ENCODE measurements around the gene AK5. TPM values are rescaled to one million over a fixed set of nuclear protein-coding genes. Genes with fewer than 3 reads are reported as not detected.

AK5 gene
- total and polyA plus RNA-seq, 4 donors: 14.7 to 76.0 (median 58.4) TPM

DNA sequence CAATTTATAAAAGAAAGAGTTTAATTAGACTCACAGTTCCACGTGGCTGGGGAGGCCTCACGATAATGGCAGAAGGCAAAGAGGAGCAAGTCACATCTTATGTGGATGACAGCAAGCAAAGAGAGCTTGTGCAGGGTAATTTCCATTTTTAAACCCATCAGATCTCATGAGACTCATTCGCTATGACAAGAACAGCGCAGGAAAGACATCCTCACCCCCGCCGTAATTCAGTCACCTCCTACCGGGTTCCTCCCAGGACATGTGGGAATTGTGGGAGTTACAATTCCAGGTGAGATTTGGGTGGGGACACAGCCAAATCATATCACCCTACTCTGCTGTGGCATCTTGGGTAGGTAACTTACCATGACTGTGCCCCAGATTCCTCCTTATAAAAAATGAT is 79.8 kb downstream of the AK5 start:
- no peaks in the 10 kb centered on the region for H3K9me3 ChIP-seq (ENCODE audit: control insufficient read depth, insufficient read depth, low read length)
- H3K27me3 ChIP-seq (ENCODE audit: control insufficient read depth, insufficient read depth, low read length): no peaks in the 10 kb centered on the region
- no peaks in the 10 kb centered on the region for H3K36me3 ChIP-seq (ENCODE audit: control insufficient read depth, insufficient read depth, low read length)
- no peak overlapping the region for H3K4me3 ChIP-seq (ENCODE audit: low read depth, low read length)
- WGBS (ENCODE audit: insufficient coverage): no CpG with 5 or more reads among the region's 7 CpGs
- no peak overlapping the region for H3K27ac ChIP-seq (ENCODE audit: low read depth, low read length)
- no peak for DNase-seq (ENCODE audit: low read depth in 4 of 6, low spot score in 6 of 6)
- no peaks in the 10 kb centered on the region for H3K4me1 ChIP-seq (ENCODE audit: control insufficient read depth, insufficient read depth, low read length)

DNA sequence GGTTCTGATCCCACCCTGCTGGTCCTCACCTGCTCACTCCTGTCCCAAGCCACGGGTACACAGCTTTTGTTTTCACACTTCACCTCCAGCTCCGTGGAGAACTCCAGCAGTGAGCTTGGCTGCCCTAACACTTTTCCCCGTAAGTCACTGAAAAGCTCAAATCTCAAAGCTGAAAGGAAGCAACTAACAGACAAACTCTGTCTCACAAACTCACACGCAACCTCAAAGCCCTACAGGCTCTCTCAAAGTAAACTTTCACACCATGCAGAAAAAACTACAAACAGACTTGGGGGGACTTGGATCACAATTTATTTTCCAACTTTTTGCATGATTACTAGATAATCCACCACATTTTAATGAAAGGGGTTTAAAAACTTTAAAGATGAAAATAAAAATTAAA is 88.3 kb downstream of the AK5 start:
- H3K4me3 ChIP-seq (ENCODE audit: low read depth, low read length): no peak overlapping the region
- 31% methylated on average over 4 of the region's 4 CpGs for WGBS (ENCODE audit: insufficient coverage)
- no peak overlapping the region for H3K27ac ChIP-seq (ENCODE audit: low read depth, low read length)

DNA sequence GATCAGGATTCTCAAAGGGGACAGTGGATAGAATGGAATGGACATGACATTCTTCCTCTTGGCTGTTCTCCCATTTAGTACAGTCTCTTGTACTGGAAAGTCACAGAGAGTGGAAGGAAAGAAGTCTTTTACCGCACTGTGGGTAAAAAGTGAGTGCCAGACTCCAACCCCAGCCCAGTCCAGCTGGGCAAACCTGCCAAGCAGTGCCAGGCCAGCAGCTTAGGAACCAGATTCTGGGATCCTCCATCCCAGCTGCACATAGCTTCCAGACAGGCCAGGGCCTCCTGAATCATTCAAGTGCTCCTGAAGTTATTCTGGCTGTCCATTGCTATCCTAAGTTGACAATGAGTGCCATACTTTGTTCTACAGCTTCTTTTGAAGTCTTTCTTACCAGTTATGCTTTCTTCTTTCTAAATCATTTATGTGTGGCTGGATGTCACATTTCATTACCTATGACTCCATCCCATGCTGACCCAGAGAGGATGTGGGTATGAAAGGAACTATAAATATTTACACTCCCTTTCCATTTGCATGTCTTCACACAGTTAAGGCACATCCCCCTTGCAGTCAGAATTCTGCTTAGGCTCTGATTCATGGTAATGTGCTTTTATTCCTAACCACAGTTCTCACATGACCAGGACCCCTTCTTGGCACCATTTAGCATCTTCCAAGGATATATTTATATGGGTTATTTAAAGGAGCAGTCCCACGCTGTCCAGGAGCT is 88.9 kb downstream of the AK5 start:
- H3K4me3 ChIP-seq (ENCODE audit: low read depth, low read length): no peak overlapping the region

More for the DNA sequence above, 88.3 kb downstream of the AK5 start:
- no peak for DNase-seq (ENCODE audit: low read depth in 4 of 6, low spot score in 6 of 6)
- H3K4me1 ChIP-seq (ENCODE audit: control insufficient read depth, insufficient read depth, low read length): no peaks in the 10 kb centered on the region
- H3K27me3 ChIP-seq (ENCODE audit: control insufficient read depth, insufficient read depth, low read length): no peaks in the 10 kb centered on the region
- H3K9me3 ChIP-seq (ENCODE audit: control insufficient read depth, insufficient read depth, low read length): no peaks in the 10 kb centered on the region
- H3K36me3 ChIP-seq (ENCODE audit: control insufficient read depth, insufficient read depth, low read length): no peaks in the 10 kb centered on the region

DNA sequence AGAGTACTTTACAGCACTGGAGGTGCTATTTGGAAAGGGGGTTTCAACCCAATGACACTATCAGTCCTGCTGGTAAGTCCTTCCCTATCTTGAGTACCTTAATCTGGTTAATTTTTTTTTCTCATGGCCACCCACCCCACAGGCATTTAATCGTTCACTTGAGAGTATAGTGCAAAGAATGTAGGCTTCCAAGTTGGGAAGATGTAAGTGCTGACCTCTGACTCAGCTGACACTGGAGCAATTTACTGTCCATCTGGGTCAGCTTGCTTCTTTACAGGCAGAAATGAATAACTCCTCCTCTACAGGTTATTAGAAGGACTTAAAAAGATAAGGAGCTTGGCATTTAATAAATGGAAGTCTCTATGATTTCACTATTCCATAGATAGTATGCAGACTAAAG is 89.6 kb downstream of the AK5 start:
- H3K4me3 ChIP-seq (ENCODE audit: low read depth, low read length): no peak overlapping the region
- H3K4me1 ChIP-seq (ENCODE audit: control insufficient read depth, insufficient read depth, low read length): no peaks in the 10 kb centered on the region
- H3K27me3 ChIP-seq (ENCODE audit: control insufficient read depth, insufficient read depth, low read length): no peaks in the 10 kb centered on the region
- WGBS (ENCODE audit: insufficient coverage): no CpG with 5 or more reads among the region's 1 CpG
- no peak overlapping the region for H3K27ac ChIP-seq (ENCODE audit: low read depth, low read length)
- H3K36me3 ChIP-seq (ENCODE audit: control insufficient read depth, insufficient read depth, low read length): no peaks in the 10 kb centered on the region
- H3K9me3 ChIP-seq (ENCODE audit: control insufficient read depth, insufficient read depth, low read length): no peaks in the 10 kb centered on the region
- DNase-seq (ENCODE audit: low read depth in 4 of 6, low spot score in 6 of 6): no peak

More for the DNA sequence above, 88.9 kb downstream of the AK5 start:
- Histone ChIP-seq H3K4me1 (ENCODE audit: control insufficient read depth, insufficient read depth, low read length) (no peaks in the 10 kb centered on the region), H3K9me3 (ENCODE audit: control insufficient read depth, insufficient read depth, low read length) (no peaks in the 10 kb centered on the region), H3K36me3 (ENCODE audit: control insufficient read depth, insufficient read depth, low read length) (no peaks in the 10 kb centered on the region), H3K27me3 (ENCODE audit: control insufficient read depth, insufficient read depth, low read length) (no peaks in the 10 kb centered on the region), H3K27ac (ENCODE audit: low read depth, low read length) (no peak overlapping the region)
- DNase-seq (ENCODE audit: low read depth in 4 of 6, low spot score in 6 of 6): no peak
- 25% methylated on average over 1 of the region's 2 CpGs for WGBS (ENCODE audit: insufficient coverage)

DNA sequence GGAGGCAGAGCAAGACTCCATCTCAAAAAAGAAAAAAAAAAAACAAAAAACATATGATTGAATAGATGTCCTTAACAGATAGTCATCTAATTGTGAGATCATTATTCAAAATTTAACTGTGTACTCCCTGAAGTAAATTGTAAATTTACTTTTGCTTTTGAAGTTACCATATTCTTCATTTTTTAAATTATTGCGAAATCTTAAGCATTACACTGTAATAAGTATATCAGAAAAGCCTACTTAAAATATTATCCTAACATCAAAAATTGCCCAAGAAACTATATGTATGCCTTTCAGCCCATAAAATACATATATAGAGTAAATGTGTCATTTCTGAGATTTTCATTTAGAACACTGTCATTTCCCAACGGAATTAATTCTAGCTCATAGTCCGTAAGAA is 91.9 kb downstream of the AK5 start:
- H3K36me3 ChIP-seq (ENCODE audit: control insufficient read depth, insufficient read depth, low read length): no peaks in the 10 kb centered on the region
- no peak overlapping the region for H3K4me3 ChIP-seq (ENCODE audit: low read depth, low read length)
- no peak overlapping the region for H3K27ac ChIP-seq (ENCODE audit: low read depth, low read length)
- H3K4me1 ChIP-seq (ENCODE audit: control insufficient read depth, insufficient read depth, low read length): no peaks in the 10 kb centered on the region
- no peak for DNase-seq (ENCODE audit: low read depth in 4 of 6, low spot score in 6 of 6)
- H3K27me3 ChIP-seq (ENCODE audit: control insufficient read depth, insufficient read depth, low read length): no peaks in the 10 kb centered on the region
- no CpG with 5 or more reads among the region's 3 CpGs for whole genome bisulfite sequencing (ENCODE audit: insufficient coverage)
- no peaks in the 10 kb centered on the region for H3K9me3 ChIP-seq (ENCODE audit: control insufficient read depth, insufficient read depth, low read length)

DNA sequence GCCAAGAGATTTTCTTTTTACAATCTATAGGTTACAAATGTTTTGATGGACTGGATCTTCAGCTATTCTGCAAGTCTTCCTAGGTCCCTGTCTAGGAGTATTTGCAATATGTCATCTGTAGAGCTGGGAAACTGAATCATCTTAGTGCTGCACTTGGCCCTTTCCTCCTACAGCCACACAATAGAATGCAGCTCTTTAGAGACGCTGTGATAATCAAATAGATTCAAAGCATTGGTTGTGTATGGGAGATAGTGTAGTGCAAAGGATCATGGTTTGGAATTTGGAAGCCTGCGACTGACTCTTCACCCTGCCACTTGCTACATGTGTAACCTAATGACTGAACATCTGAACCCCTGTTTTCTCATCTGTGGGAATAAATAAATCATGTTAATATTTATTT is 93.7 kb downstream of the AK5 start:
- H3K4me3 ChIP-seq (ENCODE audit: low read depth, low read length): no peak overlapping the region
- H3K4me1 ChIP-seq (ENCODE audit: control insufficient read depth, insufficient read depth, low read length): no peaks in the 10 kb centered on the region
- H3K36me3 ChIP-seq (ENCODE audit: control insufficient read depth, insufficient read depth, low read length): no peaks in the 10 kb centered on the region
- H3K27me3 ChIP-seq (ENCODE audit: control insufficient read depth, insufficient read depth, low read length): no peaks in the 10 kb centered on the region
- no peaks in the 10 kb centered on the region for H3K9me3 ChIP-seq (ENCODE audit: control insufficient read depth, insufficient read depth, low read length)
- no CpG with 5 or more reads among the region's 2 CpGs for WGBS (ENCODE audit: insufficient coverage)
- DNase-seq (ENCODE audit: low read depth in 4 of 6, low spot score in 6 of 6): no peak
- H3K27ac ChIP-seq (ENCODE audit: low read depth, low read length): no peak overlapping the region

DNA sequence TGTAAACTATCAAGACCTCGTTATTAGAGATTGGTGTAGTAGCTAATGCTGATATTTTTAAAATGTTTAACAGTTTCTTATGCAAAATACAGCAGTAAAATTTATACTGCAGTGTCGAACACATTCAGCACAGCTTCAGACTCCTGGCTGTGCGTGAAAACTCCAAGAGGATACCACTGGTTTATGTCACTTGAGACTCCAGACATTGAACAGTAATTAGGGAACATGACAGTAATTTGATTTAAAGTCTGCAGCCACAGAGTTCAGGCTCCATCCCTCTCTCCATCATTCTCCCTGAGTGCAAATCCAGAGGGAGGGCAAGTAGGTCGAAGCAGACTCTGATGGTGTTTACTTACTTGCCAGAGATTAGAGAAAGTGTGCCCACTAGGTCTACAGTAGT is 94.2 kb downstream of the AK5 start:
- no peak overlapping the region for H3K4me3 ChIP-seq (ENCODE audit: low read depth, low read length)
- H3K36me3 ChIP-seq (ENCODE audit: control insufficient read depth, insufficient read depth, low read length): no peaks in the 10 kb centered on the region
- no peaks in the 10 kb centered on the region for H3K27me3 ChIP-seq (ENCODE audit: control insufficient read depth, insufficient read depth, low read length)
- H3K27ac ChIP-seq (ENCODE audit: low read depth, low read length): no peak overlapping the region
- WGBS (ENCODE audit: insufficient coverage): no CpG with 5 or more reads among the region's 4 CpGs
- DNase-seq (ENCODE audit: low read depth in 4 of 6, low spot score in 6 of 6): no peak
- no peaks in the 10 kb centered on the region for H3K9me3 ChIP-seq (ENCODE audit: control insufficient read depth, insufficient read depth, low read length)
- no peaks in the 10 kb centered on the region for H3K4me1 ChIP-seq (ENCODE audit: control insufficient read depth, insufficient read depth, low read length)

DNA sequence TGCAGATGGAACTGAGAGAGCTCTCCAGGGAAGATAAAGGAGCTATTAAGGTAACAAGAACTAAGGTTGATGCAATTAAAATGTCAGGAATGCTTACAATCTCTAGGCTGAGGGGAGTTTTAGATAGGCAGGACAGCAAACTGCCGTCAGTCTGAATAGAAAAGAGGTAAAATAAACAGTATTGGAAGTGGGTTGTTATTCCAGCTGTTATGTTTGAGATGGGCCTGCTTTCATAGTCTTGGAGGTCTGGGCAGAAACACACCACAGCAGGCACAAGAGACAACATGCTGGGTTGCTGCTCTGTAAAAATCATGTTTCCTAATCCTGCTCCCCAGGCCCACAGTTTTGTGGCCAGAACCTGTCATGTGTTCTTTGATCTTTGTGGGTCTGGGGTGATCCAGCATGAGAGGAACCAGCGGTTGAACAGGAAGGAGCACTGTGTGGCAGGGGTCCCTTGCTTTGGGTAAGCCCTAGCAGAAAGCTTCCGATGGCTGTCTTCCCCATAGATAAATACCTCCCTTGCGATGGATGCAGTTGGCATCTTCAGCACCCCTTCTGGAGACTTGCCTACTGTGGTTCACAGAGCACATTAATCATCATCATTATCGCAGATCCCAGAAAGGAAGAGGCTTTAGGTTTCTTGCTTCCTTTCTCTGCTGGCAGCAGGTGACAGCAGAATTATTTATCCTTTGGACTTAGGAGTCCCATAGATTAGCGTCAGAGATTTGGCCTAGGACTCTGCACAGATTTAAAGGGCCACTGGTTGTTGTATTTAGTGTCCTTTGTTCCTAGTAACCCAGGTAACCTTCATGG is 97.1 kb downstream of the AK5 start:
- DNase-seq (ENCODE audit: low read depth in 4 of 6, low spot score in 6 of 6): peak in 2 of 6 donors; percentile 43 to 68
- 30% methylated on average over 4 of the region's 6 CpGs for WGBS (ENCODE audit: insufficient coverage)
- H3K27ac ChIP-seq (ENCODE audit: low read depth, low read length): no peak overlapping the region

DNA sequence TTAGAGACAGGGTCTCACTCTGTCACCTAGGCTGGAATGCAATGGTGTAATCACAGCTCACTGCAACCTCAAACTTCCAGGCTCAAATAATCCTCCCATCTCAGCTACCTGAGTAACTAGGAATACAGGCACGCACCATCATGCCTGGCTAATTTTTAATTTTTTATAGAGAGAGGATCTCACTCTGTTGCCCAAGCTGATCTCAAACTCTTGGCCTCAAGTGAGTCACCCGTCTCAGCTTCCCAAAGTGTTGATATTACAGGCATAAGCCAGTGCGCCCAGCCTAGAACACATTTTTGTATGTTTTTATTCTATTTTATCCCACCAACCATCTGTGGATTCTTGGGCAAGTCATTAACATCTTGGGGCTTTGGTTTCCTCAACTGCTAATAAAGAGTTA is 100.5 kb downstream of the AK5 start:
- H3K27ac ChIP-seq (ENCODE audit: low read depth, low read length): no peak overlapping the region
- no peaks in the 10 kb centered on the region for H3K27me3 ChIP-seq (ENCODE audit: control insufficient read depth, insufficient read depth, low read length)
- H3K4me1 ChIP-seq (ENCODE audit: control insufficient read depth, insufficient read depth, low read length): no peaks in the 10 kb centered on the region
- 100% methylated on average over 1 of the region's 3 CpGs for WGBS (ENCODE audit: insufficient coverage)
- no peaks in the 10 kb centered on the region for H3K9me3 ChIP-seq (ENCODE audit: control insufficient read depth, insufficient read depth, low read length)
- DNase-seq (ENCODE audit: low read depth in 4 of 6, low spot score in 6 of 6): no peak
- H3K4me3 ChIP-seq (ENCODE audit: low read depth, low read length): no peak overlapping the region
- H3K36me3 ChIP-seq (ENCODE audit: control insufficient read depth, insufficient read depth, low read length): no peaks in the 10 kb centered on the region

More for the DNA sequence above, 97.1 kb downstream of the AK5 start:
- no peaks in the 10 kb centered on the region for H3K9me3 ChIP-seq (ENCODE audit: control insufficient read depth, insufficient read depth, low read length)
- no peaks in the 10 kb centered on the region for H3K4me1 ChIP-seq (ENCODE audit: control insufficient read depth, insufficient read depth, low read length)
- no peaks in the 10 kb centered on the region for H3K36me3 ChIP-seq (ENCODE audit: control insufficient read depth, insufficient read depth, low read length)
- H3K27me3 ChIP-seq (ENCODE audit: control insufficient read depth, insufficient read depth, low read length): no peaks in the 10 kb centered on the region
- no peak overlapping the region for H3K4me3 ChIP-seq (ENCODE audit: low read depth, low read length)

DNA sequence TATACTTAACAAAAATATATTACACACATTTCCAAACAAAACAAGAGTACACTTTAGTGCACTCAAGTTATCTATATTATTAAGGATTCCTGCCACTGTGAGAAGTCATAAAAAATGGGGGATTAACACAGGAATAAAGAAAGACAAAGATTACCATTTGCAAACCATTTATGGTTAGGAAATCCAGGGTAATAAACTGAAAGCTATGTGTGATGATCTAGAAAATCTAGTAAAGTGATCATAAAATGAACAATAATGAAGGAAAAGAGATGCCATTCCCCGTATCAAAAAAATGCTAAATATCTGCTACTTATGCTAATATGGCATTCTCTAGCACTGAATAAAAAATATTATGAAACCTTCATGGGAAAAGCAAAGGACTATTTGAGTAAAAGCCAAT is 101.4 kb downstream of the AK5 start:
- H3K4me1 ChIP-seq (ENCODE audit: control insufficient read depth, insufficient read depth, low read length): no peaks in the 10 kb centered on the region
- H3K4me3 ChIP-seq (ENCODE audit: low read depth, low read length): no peak overlapping the region
- no peaks in the 10 kb centered on the region for H3K9me3 ChIP-seq (ENCODE audit: control insufficient read depth, insufficient read depth, low read length)
- no peaks in the 10 kb centered on the region for H3K36me3 ChIP-seq (ENCODE audit: control insufficient read depth, insufficient read depth, low read length)
- no peaks in the 10 kb centered on the region for H3K27me3 ChIP-seq (ENCODE audit: control insufficient read depth, insufficient read depth, low read length)
- no peak for DNase-seq (ENCODE audit: low read depth in 4 of 6, low spot score in 6 of 6)
- WGBS (ENCODE audit: insufficient coverage): no CpG with 5 or more reads among the region's 1 CpG
- H3K27ac ChIP-seq (ENCODE audit: low read depth, low read length): no peak overlapping the region
